Cardiac muscle cell (in vitro differentiated cells and primary cell): Measurements from ENCODE around the gene IL5RA. TPM values are rescaled to one million over a fixed set of nuclear protein-coding genes. Genes with fewer than 3 reads are reported as not detected.

ENCODE experiments used
- DNase-seq, 2 donors: peaks; one replicate each; pipeline versions ENCODE4 v3.0.0 to v3.0.0-alpha.2; 2010 to 2017; ENCODE audit warnings: low read depth in 1 of 2, low spot score in 1 of 2
- H3K27ac ChIP-seq: fragments of 200-600 bp; sonication (generic); 2 replicates; pipeline ENCODE4 v1.5.1; 2016
- H3K27me3 ChIP-seq: fragments of 200-600 bp; sonication (generic); 2 replicates; pipeline ENCODE4 v1.6.0; 2016; ENCODE audit warnings: control low read depth
- H3K36me3 ChIP-seq: fragments of 200-600 bp; sonication (generic); 2 replicates; pipeline ENCODE4 v1.5.1; 2016; ENCODE audit warnings: control low read depth
- H3K4me1 ChIP-seq: fragments of 200-600 bp; sonication (generic); 2 replicates; pipeline ENCODE4 v1.8.1; 2017; ENCODE audit warnings: low read depth, mild to moderate bottlenecking, mixed run types
- H3K4me3 ChIP-seq: fragments of 200-600 bp; sonication (generic); 2 replicates; pipeline ENCODE4 v1.5.1; 2016; ENCODE audit warnings: mild to moderate bottlenecking
- H3K9me3 ChIP-seq: fragments of 200-600 bp; sonication (generic); 2 replicates; pipeline ENCODE4 v1.5.1; 2017; ENCODE audit warnings: low read depth, mild to moderate bottlenecking, control low read depth
- polyA plus RNA-seq: library from polyadenylated mRNA; unstranded; fragments of >200 nt; fragmentation: Nextera tagmentation; extraction: Ambion mirVana; gene quantifications from 2 replicates; pipeline ENCODE4 v1.2.1, GENCODE V29; 2016
- total RNA-seq: library from RNA; depleted of rRNA; stranded (reverse); fragments of >200 nt; gene quantifications from 2 replicates; pipeline ENCODE4 v1.2.3, GENCODE V29; 2016
- TF ChIP-seq, protein P1 (sequence below): IDR thresholded peaks from 2 replicates; pipeline ENCODE4 v1.5.1; 2012; ENCODE audit warnings: low read depth, mild to moderate bottlenecking, low read length

The IL5RA gene
- total and polyA plus RNA-seq, 2 experiments from 2014 or later, result not detected

DNA sequence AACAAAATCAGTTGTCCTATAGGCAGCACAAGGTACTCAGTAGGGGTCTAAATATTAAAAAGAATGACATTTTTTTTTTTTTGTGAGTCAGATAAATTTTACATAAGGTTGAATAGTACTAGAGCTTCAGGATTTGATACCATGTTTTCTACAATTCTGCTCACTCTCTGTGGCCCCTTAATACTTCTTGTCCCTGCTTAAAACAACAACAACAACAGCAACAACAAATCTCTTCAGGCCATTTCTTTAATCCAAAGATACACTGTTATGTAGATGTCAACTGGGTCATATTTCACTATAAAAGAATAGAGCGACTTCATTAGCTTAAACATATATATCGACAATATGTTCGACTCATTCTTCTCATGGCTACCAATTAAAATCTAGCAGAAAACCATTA, 3.0 kb downstream of the IL5RA start:
- Histone ChIP-seq H3K4me1 (no peaks in the 10 kb centered on the region), H3K9me3 (no peaks in the 10 kb centered on the region), H3K36me3 (no peaks in the 10 kb centered on the region), H3K4me3 (no peak overlapping the region), H3K27ac (no peak overlapping the region), H3K27me3 (no peaks in the 10 kb centered on the region)
- DNase-seq, result no peak
- TF ChIP-seq, protein P1, sequence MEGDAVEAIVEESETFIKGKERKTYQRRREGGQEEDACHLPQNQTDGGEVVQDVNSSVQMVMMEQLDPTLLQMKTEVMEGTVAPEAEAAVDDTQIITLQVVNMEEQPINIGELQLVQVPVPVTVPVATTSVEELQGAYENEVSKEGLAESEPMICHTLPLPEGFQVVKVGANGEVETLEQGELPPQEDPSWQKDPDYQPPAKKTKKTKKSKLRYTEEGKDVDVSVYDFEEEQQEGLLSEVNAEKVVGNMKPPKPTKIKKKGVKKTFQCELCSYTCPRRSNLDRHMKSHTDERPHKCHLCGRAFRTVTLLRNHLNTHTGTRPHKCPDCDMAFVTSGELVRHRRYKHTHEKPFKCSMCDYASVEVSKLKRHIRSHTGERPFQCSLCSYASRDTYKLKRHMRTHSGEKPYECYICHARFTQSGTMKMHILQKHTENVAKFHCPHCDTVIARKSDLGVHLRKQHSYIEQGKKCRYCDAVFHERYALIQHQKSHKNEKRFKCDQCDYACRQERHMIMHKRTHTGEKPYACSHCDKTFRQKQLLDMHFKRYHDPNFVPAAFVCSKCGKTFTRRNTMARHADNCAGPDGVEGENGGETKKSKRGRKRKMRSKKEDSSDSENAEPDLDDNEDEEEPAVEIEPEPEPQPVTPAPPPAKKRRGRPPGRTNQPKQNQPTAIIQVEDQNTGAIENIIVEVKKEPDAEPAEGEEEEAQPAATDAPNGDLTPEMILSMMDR, result no peak

DNA sequence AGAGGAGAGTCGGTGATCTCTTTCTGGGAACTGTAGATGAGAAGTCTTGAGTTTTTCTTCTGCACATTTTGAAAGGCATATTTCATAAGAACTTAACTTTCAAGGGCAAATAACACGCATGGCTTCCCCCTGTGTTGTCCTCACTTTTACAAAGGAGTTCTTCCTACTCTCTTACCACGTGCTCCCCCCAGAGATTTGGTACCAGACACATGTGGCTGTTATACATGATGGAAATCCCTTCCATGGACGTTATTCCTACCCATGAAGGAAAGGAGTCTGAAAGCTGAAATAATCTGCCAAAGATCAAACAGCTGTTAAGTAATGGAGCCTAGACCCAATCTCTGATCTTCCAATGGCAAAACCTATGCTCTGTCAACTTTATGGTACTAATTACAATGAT, 4.4 kb downstream of the IL5RA start:
- H3K4me3 ChIP-seq, result no peak overlapping the region
- TF ChIP-seq, protein P1, result no peak
- H3K9me3 ChIP-seq, result no peaks in the 10 kb centered on the region
- H3K4me1 ChIP-seq, result no peaks in the 10 kb centered on the region
- no peak for DNase-seq
- H3K36me3 ChIP-seq, result no peaks in the 10 kb centered on the region
- no peak overlapping the region for H3K27ac ChIP-seq
- no peaks in the 10 kb centered on the region for H3K27me3 ChIP-seq

DNA sequence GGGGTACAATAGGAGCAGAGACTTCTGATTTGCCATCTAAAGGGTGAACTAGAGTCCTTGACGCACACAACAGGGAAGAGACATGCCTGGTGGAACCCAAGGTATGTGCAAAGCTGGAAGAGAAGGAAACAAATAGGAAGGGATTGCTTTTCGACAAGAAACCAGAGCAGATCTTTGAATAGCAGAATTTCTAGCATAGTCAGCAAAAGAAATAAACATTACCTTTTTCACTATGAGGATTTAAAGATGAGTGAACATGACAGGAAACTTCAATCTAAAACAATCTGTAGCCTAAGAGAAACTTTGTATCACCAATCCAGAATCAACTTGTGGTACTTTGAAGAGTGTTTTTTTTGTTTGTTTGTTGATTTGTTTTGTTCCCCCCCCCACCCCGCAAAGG, 4.9 kb downstream of the IL5RA start:
- no peak overlapping the region for H3K4me3 ChIP-seq
- DNase-seq, result no peak
- no peak overlapping the region for H3K27ac ChIP-seq
- TF ChIP-seq, protein P1, result no peak
- no peaks in the 10 kb centered on the region for H3K9me3 ChIP-seq
- no peaks in the 10 kb centered on the region for H3K4me1 ChIP-seq
- no peaks in the 10 kb centered on the region for H3K27me3 ChIP-seq
- no peaks in the 10 kb centered on the region for H3K36me3 ChIP-seq

DNA sequence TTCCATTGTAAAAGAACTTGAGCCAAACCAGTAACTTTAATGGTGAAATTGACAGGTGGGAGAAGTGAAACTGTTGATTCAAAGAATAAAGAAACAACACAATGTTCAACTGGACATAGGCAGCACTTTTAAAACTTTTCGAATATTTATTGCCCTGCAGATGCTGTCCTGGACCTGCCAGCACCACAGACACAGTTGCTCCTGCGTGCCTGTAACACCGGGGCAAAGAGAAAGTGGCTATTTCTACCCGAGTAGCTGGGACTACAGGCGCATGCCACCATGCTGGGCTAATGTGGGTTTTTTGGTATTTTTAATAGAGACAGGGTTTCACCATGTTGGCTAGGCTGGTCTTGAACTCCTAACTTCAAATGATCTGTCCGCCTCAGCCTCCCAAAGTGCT, 7.4 kb downstream of the IL5RA start:
- TF ChIP-seq, protein P1, result no peak

DNA sequence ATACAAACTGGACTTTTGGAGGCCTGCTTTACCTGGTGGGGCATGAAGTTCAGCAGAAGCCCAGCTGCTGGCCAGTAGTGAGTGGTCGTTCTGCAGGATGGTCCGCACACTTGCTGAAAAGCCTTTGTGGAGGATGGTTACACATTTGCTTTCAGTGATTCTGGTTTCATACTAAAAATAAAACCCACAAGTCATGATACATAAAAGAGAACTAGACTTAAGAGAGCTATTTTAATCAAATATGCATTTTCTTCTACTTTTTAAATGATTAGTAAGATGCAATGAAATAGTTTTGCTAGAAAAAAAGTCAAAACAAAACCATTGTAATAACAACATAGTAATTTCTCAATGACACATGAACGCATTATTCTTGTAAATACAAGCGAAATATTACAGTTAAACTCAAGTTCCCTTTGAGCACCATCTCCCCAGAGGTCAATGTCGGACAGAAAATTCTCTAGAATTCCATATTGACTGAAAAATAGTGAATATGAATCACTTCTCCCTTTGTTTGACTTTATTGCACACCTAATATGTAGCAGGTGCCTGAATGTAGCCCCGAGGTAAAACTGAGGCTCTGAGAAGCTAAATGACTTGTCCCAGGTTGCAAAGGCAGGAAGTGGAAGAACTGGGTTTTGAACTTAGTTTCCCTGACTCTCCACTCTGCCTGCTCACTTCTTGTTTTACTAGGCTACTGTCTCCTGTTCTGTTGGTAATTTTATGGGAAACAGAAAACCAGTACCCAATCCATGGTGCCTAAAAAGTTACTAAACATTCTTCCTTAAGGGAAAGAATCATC, 8.3 kb downstream of the IL5RA start:
- no peaks in the 10 kb centered on the region for H3K36me3 ChIP-seq
- TF ChIP-seq, protein P1, result no peak
- H3K27ac ChIP-seq, result no peak overlapping the region
- DNase-seq, result no peak
- H3K27me3 ChIP-seq, result no peaks in the 10 kb centered on the region
- no peaks in the 10 kb centered on the region for H3K4me1 ChIP-seq
- H3K4me3 ChIP-seq, result no peak overlapping the region
- H3K9me3 ChIP-seq, result no peaks in the 10 kb centered on the region

More for the DNA sequence above, 7.4 kb downstream of the IL5RA start:
- Histone ChIP-seq H3K4me3 (no peak overlapping the region), H3K27me3 (no peaks in the 10 kb centered on the region), H3K9me3 (no peaks in the 10 kb centered on the region), H3K4me1 (no peaks in the 10 kb centered on the region), H3K27ac (no peak overlapping the region), H3K36me3 (no peaks in the 10 kb centered on the region)
- no peak for DNase-seq
